ENCODE measurements around the gene SDK1.

Gene SDK1

DNA sequence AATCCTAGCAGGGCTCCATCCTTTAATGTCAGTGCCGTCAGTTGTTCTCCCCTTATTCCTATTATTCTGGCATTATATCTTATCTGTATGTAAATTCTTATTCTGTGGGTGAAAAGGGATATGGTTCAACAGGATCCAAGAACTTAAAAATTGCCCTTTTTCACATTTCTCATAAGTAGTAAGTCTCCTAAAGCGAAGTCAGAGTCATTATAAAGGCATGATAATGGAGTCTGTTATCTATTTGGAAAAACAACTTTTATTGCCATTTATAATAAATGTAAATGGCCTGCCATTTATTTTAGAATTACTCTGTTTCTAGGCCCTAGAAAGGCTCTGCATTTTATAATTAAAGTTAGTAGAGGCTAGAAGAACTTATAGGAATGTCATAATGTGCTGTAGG is 31.3 kb downstream of the SDK1 start:
- no peak overlapping the region for H3K4me3 ChIP-seq (ENCODE audit: low read depth, low read length)

DNA sequence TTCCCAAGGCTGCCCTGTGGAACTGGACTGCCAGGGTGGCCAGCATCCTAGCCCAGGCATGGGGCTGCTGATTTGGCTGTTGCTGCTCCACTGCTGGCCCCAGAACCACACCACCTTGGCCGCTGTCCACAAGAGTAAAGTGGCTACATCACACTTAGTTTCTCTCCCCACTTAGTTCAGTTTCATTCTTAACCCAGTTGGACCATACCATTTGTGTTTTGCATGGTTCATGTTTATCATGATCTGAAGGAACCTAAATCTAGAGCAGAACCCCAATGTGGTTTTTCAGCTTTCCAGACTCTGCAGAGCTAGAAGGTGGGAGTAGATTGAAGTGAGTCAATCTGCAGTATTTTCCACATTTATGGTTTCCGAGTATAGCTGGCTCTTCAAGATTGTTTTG is 32.8 kb downstream of the SDK1 start:
- no peak overlapping the region for H3K4me3 ChIP-seq (ENCODE audit: low read depth, low read length)
- TF ChIP-seq, protein P1, sequence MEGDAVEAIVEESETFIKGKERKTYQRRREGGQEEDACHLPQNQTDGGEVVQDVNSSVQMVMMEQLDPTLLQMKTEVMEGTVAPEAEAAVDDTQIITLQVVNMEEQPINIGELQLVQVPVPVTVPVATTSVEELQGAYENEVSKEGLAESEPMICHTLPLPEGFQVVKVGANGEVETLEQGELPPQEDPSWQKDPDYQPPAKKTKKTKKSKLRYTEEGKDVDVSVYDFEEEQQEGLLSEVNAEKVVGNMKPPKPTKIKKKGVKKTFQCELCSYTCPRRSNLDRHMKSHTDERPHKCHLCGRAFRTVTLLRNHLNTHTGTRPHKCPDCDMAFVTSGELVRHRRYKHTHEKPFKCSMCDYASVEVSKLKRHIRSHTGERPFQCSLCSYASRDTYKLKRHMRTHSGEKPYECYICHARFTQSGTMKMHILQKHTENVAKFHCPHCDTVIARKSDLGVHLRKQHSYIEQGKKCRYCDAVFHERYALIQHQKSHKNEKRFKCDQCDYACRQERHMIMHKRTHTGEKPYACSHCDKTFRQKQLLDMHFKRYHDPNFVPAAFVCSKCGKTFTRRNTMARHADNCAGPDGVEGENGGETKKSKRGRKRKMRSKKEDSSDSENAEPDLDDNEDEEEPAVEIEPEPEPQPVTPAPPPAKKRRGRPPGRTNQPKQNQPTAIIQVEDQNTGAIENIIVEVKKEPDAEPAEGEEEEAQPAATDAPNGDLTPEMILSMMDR (IDR thresholded peaks at IDR 0.05; ENCODE audit: low read depth, low read length): no peak

More for the DNA sequence above, 31.3 kb downstream of the SDK1 start:
- TF ChIP-seq, protein P1 (IDR thresholded peaks at IDR 0.05; ENCODE audit: low read depth, low read length): no peak

DNA sequence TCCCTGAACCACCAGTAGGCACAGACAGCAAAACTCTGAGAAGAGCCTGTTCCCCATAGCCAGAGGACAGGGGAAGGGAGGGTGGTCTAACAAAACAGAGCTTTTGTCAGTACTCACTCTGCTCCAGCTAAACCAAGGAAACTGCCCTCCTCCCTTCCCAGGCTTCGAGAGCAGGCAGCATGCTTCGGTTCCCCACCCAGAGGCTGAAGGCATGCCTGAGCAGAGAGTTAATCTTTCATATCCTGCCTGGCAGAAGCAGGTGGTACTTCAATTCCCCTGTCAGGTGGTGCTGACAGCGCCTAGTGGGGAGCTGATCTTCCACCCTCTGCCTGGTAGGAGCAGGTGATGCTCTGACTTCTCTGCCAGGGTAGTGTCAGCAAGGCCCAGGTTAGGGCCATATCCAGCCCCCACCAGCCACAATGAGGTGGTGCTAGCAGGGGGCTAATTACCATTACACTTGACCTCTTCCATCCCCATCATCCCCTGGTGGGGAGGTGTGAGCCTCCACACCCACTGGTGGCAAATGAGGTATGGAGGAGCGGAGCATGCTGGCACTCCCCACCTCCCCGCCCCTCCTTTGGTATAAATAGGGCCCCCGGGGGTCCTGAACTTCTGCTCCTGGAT is 35.1 kb downstream of the SDK1 start:
- TF ChIP-seq, protein P1 (IDR thresholded peaks at IDR 0.05; ENCODE audit: low read depth, low read length): no peak
- no peak overlapping the region for H3K4me3 ChIP-seq (ENCODE audit: low read depth, low read length)

DNA sequence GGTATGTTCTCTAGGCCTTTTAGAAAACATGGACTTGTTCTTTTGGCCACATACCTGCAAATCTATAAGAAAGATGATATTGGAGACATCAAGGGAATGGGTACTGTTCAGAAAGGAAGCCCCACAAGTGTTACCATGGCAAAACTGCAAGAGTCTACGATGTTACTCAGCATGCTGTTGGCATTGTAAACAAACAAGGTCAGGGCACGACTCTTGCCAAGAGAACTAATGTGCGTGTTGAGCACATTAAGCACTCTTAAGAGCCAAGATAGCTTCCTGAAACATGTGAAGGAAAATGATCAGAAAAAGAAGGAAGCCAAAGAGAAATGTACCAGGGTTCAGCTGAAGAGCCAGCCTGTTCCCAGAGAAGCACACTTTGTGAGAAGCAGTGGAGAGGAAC is 37.1 kb downstream of the SDK1 start:
- TF ChIP-seq, protein P1 (IDR thresholded peaks at IDR 0.05; ENCODE audit: low read depth, low read length): no peak

DNA sequence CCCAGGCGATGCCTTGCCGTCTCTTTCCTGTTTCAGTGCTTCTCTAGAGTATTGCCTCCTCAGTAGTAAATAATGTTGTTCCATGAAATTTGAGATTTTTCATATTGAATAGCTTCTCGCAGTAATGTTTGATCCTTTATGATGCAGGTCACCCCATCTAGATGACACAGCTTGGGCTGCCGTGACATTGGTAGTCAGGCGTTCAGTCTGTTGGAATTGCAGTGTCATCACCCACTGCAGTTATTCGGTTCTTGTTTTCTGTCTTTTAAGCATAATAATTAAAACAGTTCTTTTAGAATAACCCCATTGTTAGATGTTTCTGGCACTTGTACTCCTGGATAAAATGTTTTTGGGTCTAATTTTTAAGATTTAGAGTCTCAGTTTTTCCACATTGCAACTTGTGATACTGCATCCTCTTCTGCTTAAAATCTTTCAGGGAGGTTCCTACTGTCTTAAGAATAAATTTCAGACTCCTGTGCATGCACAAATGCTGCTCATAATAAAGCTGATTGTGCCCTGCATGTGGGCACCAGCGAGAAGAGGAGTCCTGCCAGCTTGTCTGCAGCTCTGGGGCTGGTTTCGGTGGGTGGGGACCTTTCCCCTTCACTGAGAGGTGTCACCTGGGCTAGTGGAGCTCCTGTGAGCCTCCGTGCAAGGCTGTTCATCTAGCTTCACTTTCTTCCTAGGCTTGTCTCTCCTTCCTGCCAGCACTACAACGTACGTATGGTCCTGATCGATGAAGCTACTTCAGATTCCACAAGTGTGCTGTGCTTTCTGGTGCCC is 44.8 kb downstream of the SDK1 start:
- no peak overlapping the region for H3K4me3 ChIP-seq (ENCODE audit: low read depth, low read length)
- TF ChIP-seq, protein P1 (IDR thresholded peaks at IDR 0.05; ENCODE audit: low read depth, low read length): no peak

More for the DNA sequence above, 37.1 kb downstream of the SDK1 start:
- no peak overlapping the region for H3K4me3 ChIP-seq (ENCODE audit: low read depth, low read length)

DNA sequence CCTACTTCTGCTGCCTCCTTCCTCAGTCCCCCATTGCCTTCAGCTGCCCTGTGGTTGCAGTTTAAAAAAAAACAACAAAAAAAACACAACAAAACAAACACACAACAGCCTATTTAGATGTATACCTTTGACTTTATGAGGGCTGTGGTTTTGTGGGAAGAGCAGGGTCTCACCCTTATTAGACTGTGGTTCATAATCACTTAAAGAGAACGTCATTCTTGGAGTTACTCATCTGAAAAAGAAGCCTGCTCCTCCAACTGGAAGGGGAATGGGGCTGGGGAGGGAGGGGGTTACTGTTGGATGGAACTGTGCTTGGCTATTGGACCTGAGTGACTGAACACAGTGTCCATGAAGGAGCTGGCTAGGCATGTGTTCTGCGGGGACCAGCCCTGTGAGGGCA is 48.1 kb downstream of the SDK1 start:
- TF ChIP-seq, protein P1 (IDR thresholded peaks at IDR 0.05; ENCODE audit: low read depth, low read length): no peak

DNA sequence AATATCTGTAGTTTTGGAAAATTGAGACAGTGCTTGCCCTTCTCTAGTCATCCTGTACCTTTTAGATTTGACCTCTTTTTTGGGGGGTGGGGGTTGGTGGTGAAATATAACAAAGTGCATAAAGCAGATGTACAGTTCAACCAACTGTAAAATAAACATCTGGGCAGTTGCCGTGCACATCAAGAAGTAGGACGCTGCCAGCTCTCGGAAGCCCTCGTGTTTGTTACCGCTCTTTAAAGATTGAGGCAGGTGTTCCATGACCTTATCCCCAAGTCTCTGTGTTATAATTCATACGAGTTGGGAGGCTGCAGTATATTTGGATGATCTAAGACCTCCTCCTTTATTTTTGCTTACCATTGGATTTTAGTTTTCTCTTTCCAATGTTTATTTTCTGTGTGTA is 55.1 kb downstream of the SDK1 start:
- H3K4me3 ChIP-seq (ENCODE audit: low read depth, low read length): no peak overlapping the region
- TF ChIP-seq, protein P1 (IDR thresholded peaks at IDR 0.05; ENCODE audit: low read depth, low read length): no peak

More for the DNA sequence above, 48.1 kb downstream of the SDK1 start:
- H3K4me3 ChIP-seq (ENCODE audit: low read depth, low read length): no peak overlapping the region

All from WI38 (cell line).